Spleen (tissue), 11 donors: ENCODE measurements around the gene MTFR1L. TPM values are rescaled to one million over a fixed set of nuclear protein-coding genes. Genes with fewer than 3 reads are reported as not detected.

Experiments
- DNase-seq: peaks from one replicate; pipeline ENCODE4 v3.0.0-alpha.2; 2020
- H3K27ac ChIP-seq, 8 donors: fragments of 200-600 bp; sonication (generic) in 7 of 8; 1 replicate in 4 of 8; 2 replicates in 4 of 8; pipeline versions ENCODE4 v1.5.0 to v1.8.0; 2016 to 2021; ENCODE audit warnings: inconsistent platforms in 4 of 8, mild to moderate bottlenecking in 4 of 8, moderate library complexity in 1 of 8
- H3K27me3 ChIP-seq, 7 donors: fragments of 200-600 bp; sonication (generic) in 6 of 7; replicated peaks in 1 of 7; 1 replicate in 4 of 7; 2 replicates in 3 of 7; pipeline versions ENCODE4 v1.5.0 to v1.8.0; 2016 to 2021; ENCODE audit warnings: inconsistent platforms in 3 of 7, mild to moderate bottlenecking in 1 of 7
- H3K36me3 ChIP-seq, 6 donors: fragments of 200-600 bp; sonication (generic) in 5 of 6; 1 replicate in 4 of 6; 2 replicates in 2 of 6; pipeline versions ENCODE4 v1.5.0 to v1.8.0; 2016 to 2021; ENCODE audit warnings: inconsistent platforms in 2 of 6
- H3K4me1 ChIP-seq, 6 donors: fragments of 200-600 bp; sonication (generic) in 5 of 6; 1 replicate in 3 of 6; 2 replicates in 3 of 6; pipeline versions ENCODE4 v1.5.0 to v1.8.0; 2016 to 2021; ENCODE audit warnings: inconsistent platforms in 3 of 6
- H3K4me3 ChIP-seq, 8 donors: fragments of 200-600 bp; sonication (generic) in 7 of 8; 1 replicate in 4 of 8; 2 replicates in 4 of 8; pipeline versions ENCODE4 v1.5.0 to v1.8.0; 2016 to 2021; ENCODE audit warnings: inconsistent platforms in 4 of 8, mild to moderate bottlenecking in 4 of 8, moderate library complexity in 2 of 8
- H3K9me3 ChIP-seq, 8 donors: fragments of 200-600 bp; sonication (generic) in 7 of 8; 1 replicate in 4 of 8; 2 replicates in 4 of 8; pipeline versions ENCODE4 v1.5.0 to v1.8.0; 2016 to 2021; ENCODE audit warnings: inconsistent platforms in 4 of 8
- POLR2A ChIP-seq, 3 donors: fragments of 450-650 bp; IDR thresholded peaks; one replicate each; pipeline ENCODE4 v1.5.1; 2017; ENCODE audit warnings: antibody characterized with exemption in 3 of 3, mild to moderate bottlenecking in 1 of 3
- POLR2AphosphoS5 ChIP-seq, 3 donors: sonication (generic); formaldehyde crosslinking; IDR thresholded peaks; one replicate each; pipeline ENCODE4 v1.5.1; 2017; ENCODE audit warnings: antibody characterized with exemption in 3 of 3
- WGBS, 5 donors: extraction: QIAGEN DNeasy Blood & Tissue Kit in 3 of 5; methylation state at CpG; one replicate each; pipeline versions ENCODE4 v1.1.5 to v1.1.7; 2013 to 2018; 5-methylcytosine and 5-hydroxymethylcytosine counted together
- intact Hi-C: fragments of 100-400 bp; cut with DNase I; formaldehyde crosslinking; loops from one replicate; pipeline ENCODE4 v1.15.0; 2023; ENCODE audit warnings: low total_unique reads
- polyA plus RNA-seq, 3 donors: library from polyadenylated mRNA; stranded (reverse); fragments of 200-250 nt; gene quantifications; one replicate each; pipeline ENCODE4 v1.2.1, GENCODE V29; 2013
- total RNA-seq, 7 donors: library from RNA; depleted of rRNA in 3 of 7; stranded (reverse); fragments of >200 nt in 3 of 7; fragmentation: NEBNext Ultra II Directional in 4 of 7; extraction: Animal tissue kit (Norgen Biotek cat#: 25700) in 4 of 7; gene quantifications; one replicate each; pipeline versions ENCODE4 v1.1.0 to v1.2.1, GENCODE V29; 2016 to 2021
- TF ChIP-seq, protein P1 (sequence below), 11 experiments: fragments of 200-600 bp in 7 of 11; fragments of 450-650 bp in 4 of 11; sonication (generic) in 4 of 11; IDR thresholded peaks in 8 of 11; conservative IDR thresholded peaks in 3 of 11; 1 replicate in 7 of 11; 2 replicates in 4 of 11; pipeline versions ENCODE4 v1.4.0 to v1.8.0; 2016 to 2021; ENCODE audit warnings: antibody characterized with exemption in 11 of 11, inconsistent platforms in 4 of 11, mild to moderate bottlenecking in 1 of 11
- donor health status: healthy with polysubstance abuse.
- donor health status: DM: no; HTN: no; CAD: no; lungs with moderate emphysema.
- donor health status: DM: no; HTN: no; CAD: no.
- donor health status: Bipolar disorder and iron deficiency.
- donor health status: healthy.
- donor health status: DM: no; HTN: no; CAD: no.
- donor health status: DM: yes; HTN: yes; CAD: no.

The MTFR1L gene
- total and polyA plus RNA-seq, 10 donors: 32.1 to 74.7 (median 50.3) TPM

DNA sequence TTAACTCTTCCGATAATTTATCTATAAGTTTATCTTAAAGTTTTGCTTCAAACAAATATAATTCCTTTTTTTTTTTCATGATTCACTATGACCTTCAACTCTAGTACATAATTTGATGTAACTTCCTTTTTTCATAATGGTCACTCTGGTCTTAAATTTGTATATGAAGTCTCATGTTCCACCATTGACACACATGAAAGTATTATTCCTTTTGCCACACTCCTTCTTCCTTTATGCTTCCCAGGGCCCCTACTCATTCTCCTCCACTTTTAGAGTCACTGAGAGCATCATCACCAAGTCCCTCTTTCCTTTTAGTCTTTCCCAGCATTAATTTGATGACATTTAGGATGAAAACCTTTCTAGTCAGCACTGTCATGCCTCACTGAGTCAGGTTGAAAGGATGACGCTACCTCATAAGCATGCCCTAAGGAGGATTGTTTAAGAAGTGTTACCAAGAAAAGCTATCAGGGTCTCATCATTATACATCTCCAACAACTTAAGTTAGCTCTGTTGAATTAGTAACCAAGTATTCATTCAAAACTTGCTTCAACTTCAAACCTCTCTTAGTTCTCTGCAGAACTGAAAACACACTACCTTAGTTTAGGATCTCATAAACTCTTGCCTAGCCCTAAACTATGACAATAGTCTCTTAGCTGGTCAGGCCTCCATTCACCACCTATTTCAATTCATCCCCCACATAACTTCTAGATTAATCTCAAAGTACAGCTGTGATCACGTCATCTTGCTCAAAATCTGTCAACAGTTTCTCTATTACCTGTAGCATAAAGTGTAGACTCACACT is 25.0 kb downstream of the MTFR1L start:
- WGBS, 5 donors: 83 to 94% (median 84%) methylated on average over 3 of the region's 3 CpGs
- intact Hi-C loops: no loop called here
- TF ChIP-seq POLR2A (IDR thresholded peaks at IDR 0.05): no peak
- TF ChIP-seq POLR2AphosphoS5 (IDR thresholded peaks at IDR 0.05): no peak
- TF ChIP-seq, protein P1, sequence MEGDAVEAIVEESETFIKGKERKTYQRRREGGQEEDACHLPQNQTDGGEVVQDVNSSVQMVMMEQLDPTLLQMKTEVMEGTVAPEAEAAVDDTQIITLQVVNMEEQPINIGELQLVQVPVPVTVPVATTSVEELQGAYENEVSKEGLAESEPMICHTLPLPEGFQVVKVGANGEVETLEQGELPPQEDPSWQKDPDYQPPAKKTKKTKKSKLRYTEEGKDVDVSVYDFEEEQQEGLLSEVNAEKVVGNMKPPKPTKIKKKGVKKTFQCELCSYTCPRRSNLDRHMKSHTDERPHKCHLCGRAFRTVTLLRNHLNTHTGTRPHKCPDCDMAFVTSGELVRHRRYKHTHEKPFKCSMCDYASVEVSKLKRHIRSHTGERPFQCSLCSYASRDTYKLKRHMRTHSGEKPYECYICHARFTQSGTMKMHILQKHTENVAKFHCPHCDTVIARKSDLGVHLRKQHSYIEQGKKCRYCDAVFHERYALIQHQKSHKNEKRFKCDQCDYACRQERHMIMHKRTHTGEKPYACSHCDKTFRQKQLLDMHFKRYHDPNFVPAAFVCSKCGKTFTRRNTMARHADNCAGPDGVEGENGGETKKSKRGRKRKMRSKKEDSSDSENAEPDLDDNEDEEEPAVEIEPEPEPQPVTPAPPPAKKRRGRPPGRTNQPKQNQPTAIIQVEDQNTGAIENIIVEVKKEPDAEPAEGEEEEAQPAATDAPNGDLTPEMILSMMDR (IDR thresholded peaks at IDR 0.05 in 8 of 11, conservative IDR thresholded peaks at IDR 0.05 in 3 of 11): no peak
- H3K9me3 ChIP-seq: peaks cover 0 to 5% (median 0%) of the 10 kb centered on the region in 8 donors
- H3K27ac ChIP-seq: no peak overlapping the region
- no peaks in the 10 kb centered on the region for H3K36me3 ChIP-seq
- no peaks in the 10 kb centered on the region for H3K4me1 ChIP-seq
- DNase-seq: no peak
- no peaks in the 10 kb centered on the region for H3K27me3 ChIP-seq
- no peak overlapping the region for H3K4me3 ChIP-seq

DNA sequence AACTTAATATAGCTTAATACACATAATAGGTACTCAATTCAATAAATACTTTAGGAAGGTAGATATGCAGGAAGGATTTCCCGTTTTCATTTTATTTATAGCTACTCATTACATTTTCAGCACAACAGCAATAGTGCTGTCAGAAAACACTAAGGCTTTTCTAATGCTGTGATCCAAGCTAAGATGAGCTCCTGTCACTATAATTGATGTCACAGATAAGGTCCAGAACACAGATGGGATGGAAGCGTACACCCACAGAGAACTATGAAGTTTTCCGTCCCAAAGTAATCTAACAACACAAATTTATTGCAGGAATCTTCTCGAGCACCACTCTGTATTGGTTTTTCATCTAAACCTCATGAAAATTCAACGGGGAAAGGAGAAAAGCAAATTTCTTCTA is 25.9 kb downstream of the MTFR1L start:
- intact Hi-C loops: no loop called here
- Histone ChIP-seq H3K27me3 (no peaks in the 10 kb centered on the region), H3K4me1 (no peaks in the 10 kb centered on the region), H3K27ac (no peak overlapping the region), H3K4me3 (no peak overlapping the region), H3K36me3 (no peaks in the 10 kb centered on the region), H3K9me3 (no peaks in the 10 kb centered on the region)
- no peak for TF ChIP-seq POLR2A (IDR thresholded peaks at IDR 0.05)
- no peak for TF ChIP-seq POLR2AphosphoS5 (IDR thresholded peaks at IDR 0.05)
- TF ChIP-seq, protein P1 (IDR thresholded peaks at IDR 0.05 in 8 of 11, conservative IDR thresholded peaks at IDR 0.05 in 3 of 11): no peak
- DNase-seq: no peak
- 76 to 87% (median 81%) methylated on average over 5 of the region's 5 CpGs for WGBS, 5 donors

DNA sequence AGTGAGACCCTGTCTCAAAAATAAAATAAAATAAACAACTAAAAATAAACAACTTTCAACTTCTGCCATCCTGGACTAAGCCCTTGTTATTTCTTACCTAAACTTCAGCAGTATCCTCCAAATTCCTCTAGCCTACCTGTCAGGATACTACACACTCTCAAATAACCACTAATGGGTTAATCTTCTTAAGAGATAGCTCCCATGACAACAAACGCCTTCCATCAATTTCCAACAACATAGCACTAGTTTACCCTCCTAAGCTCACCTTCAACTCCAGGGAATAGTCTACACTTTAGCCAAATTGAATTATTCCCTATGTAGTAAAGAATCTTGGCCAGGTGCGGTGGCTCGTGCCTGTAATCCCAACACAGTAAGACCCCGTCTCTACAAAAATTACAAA is 28.2 kb downstream of the MTFR1L start:
- no peak overlapping the region for H3K27ac ChIP-seq
- no peaks in the 10 kb centered on the region for H3K27me3 ChIP-seq
- no peak for DNase-seq
- intact Hi-C loops: no loop called here
- no peaks in the 10 kb centered on the region for H3K36me3 ChIP-seq
- no peaks in the 10 kb centered on the region for H3K9me3 ChIP-seq
- no peak overlapping the region for H3K4me3 ChIP-seq
- 85 to 92% (median 87%) methylated on average over 4 of the region's 4 CpGs for WGBS, 5 donors
- H3K4me1 ChIP-seq: no peaks in the 10 kb centered on the region
- TF ChIP-seq POLR2A (IDR thresholded peaks at IDR 0.05) (no peak), POLR2AphosphoS5 (IDR thresholded peaks at IDR 0.05) (no peak)
- TF ChIP-seq, protein P1 (IDR thresholded peaks at IDR 0.05 in 8 of 11, conservative IDR thresholded peaks at IDR 0.05 in 3 of 11): no peak

DNA sequence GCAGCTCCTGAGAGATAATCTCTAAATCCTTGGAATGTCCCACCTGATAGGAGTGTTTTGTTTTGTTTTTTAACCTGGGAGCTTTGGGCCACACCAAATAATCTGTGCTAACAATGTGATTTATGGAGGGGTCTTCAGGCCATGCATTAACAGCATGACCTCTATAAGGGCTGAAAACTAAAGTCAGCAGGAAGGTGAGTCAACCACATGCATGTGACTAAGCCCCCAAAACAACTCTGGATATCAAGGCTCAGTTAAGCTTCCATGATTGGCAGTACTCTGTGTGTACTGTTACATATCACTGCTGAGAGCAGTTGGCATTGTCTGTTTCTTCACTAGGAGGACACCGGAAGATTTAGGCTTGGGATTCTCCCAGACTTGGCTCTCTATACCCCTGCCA is 28.8 kb downstream of the MTFR1L start:
- H3K36me3 ChIP-seq: no peaks in the 10 kb centered on the region
- H3K4me3 ChIP-seq: no peak overlapping the region
- no peak for DNase-seq
- TF ChIP-seq, protein P1 (IDR thresholded peaks at IDR 0.05 in 8 of 11, conservative IDR thresholded peaks at IDR 0.05 in 3 of 11): no peak
- TF ChIP-seq POLR2AphosphoS5 (IDR thresholded peaks at IDR 0.05) (no peak), POLR2A (IDR thresholded peaks at IDR 0.05) (no peak)
- WGBS, 5 donors: 95 to 100% (median 96%) methylated on average over 1 of the region's 1 CpG
- intact Hi-C loops: no loop called here
- no peaks in the 10 kb centered on the region for H3K27me3 ChIP-seq
- H3K4me1 ChIP-seq: no peaks in the 10 kb centered on the region
- no peaks in the 10 kb centered on the region for H3K9me3 ChIP-seq
- no peak overlapping the region for H3K27ac ChIP-seq
